Measurements from ENCODE around the gene KDM7A.

KDM7A gene

GRCh38 chr7:140041659-140042385, 135.0 kb downstream of the KDM7A start:
- Histone ChIP-seq H3K79me1 (ENCODE audit: low read length) (no peaks in the 10 kb centered on the region), H4K8ac (ENCODE audit: low read depth, low read length) (no peak overlapping the region), H3K4me1 (ENCODE audit: control insufficient read depth in 1 of 2, insufficient read depth in 2 of 2, low read length in 2 of 2) (no peaks in the 10 kb centered on the region), H3K23ac (ENCODE audit: low read length) (no peak overlapping the region), H3K4me2 (ENCODE audit: low read length) (no peak overlapping the region), H3K9me3 (ENCODE audit: insufficient read depth, low read depth, low read length) (peaks cover under 1% of the 10 kb centered on the region), H3K79me2 (ENCODE audit: control insufficient read depth, insufficient read depth, low read length, poor library complexity) (no peaks in the 10 kb centered on the region), H3K18ac (ENCODE audit: low read length) (no peak overlapping the region), H3K9ac (ENCODE audit: low read length) (no peak overlapping the region), H3K36me3 (ENCODE audit: control insufficient read depth in 1 of 2, insufficient read depth in 2 of 2, low read length in 2 of 2) (no peaks in the 10 kb centered on the region), H4K12ac (ENCODE audit: low read depth, low read length) (no peak overlapping the region), H4K91ac (ENCODE audit: low read depth, low read length) (no peak overlapping the region), H2AK5ac (ENCODE audit: low read length) (no peak overlapping the region), H3K27ac (ENCODE audit: low read depth, low read length) (no peak overlapping the region), H2BK5ac (ENCODE audit: low read depth, low read length, poor library complexity) (no peak overlapping the region), H3K27me3 (ENCODE audit: insufficient read depth, low read length) (no peaks in the 10 kb centered on the region), H3K4ac (ENCODE audit: low read depth, low read length) (no peak overlapping the region), H2BK12ac (ENCODE audit: low read length) (no peak overlapping the region), H3K14ac (ENCODE audit: low read length) (no peak overlapping the region), H2BK120ac (ENCODE audit: insufficient read depth, low read length, poor library complexity) (no peak overlapping the region), H3K4me3 (ENCODE audit: low read depth, low read length) (no peak overlapping the region), H2AFZ (ENCODE audit: insufficient read depth, low read length, poor library complexity) (no peak overlapping the region)
- DNase-seq: no peak
- no CpG with 5 or more reads among the region's 12 CpGs for WGBS (ENCODE audit: extremely low coverage, insufficient coverage, insufficient read length)

GRCh38 chr7:140039896-140040295, 136.9 kb downstream of the KDM7A start:
- no peak overlapping the region for H2AFZ ChIP-seq (ENCODE audit: insufficient read depth, low read length, poor library complexity)
- H3K4ac ChIP-seq (ENCODE audit: low read depth, low read length): no peak overlapping the region
- H2BK5ac ChIP-seq (ENCODE audit: low read depth, low read length, poor library complexity): no peak overlapping the region
- H3K27ac ChIP-seq (ENCODE audit: low read depth, low read length): no peak overlapping the region
- no peak overlapping the region for H3K23ac ChIP-seq (ENCODE audit: low read length)
- no peak overlapping the region for H3K4me3 ChIP-seq (ENCODE audit: low read depth, low read length)
- H4K12ac ChIP-seq (ENCODE audit: low read depth, low read length): no peak overlapping the region
- WGBS (ENCODE audit: extremely low coverage, insufficient coverage, insufficient read length): no CpG with 5 or more reads among the region's 12 CpGs
- no peak overlapping the region for H3K9ac ChIP-seq (ENCODE audit: low read length)
- H3K79me2 ChIP-seq (ENCODE audit: control insufficient read depth, insufficient read depth, low read length, poor library complexity): no peaks in the 10 kb centered on the region
- H3K36me3 ChIP-seq (ENCODE audit: control insufficient read depth in 1 of 2, insufficient read depth in 2 of 2, low read length in 2 of 2): no peaks in the 10 kb centered on the region
- H3K4me2 ChIP-seq (ENCODE audit: low read length): no peak overlapping the region
- no peaks in the 10 kb centered on the region for H3K27me3 ChIP-seq (ENCODE audit: insufficient read depth, low read length)
- H3K14ac ChIP-seq (ENCODE audit: low read length): no peak overlapping the region
- no peak overlapping the region for H3K18ac ChIP-seq (ENCODE audit: low read length)
- peaks cover 1% of the 10 kb centered on the region for H3K9me3 ChIP-seq (ENCODE audit: insufficient read depth, low read depth, low read length)
- no peak for DNase-seq
- H2AK5ac ChIP-seq (ENCODE audit: low read length): no peak overlapping the region
- H2BK120ac ChIP-seq (ENCODE audit: insufficient read depth, low read length, poor library complexity): no peak overlapping the region
- H2BK12ac ChIP-seq (ENCODE audit: low read length): no peak overlapping the region
- no peaks in the 10 kb centered on the region for H3K79me1 ChIP-seq (ENCODE audit: low read length)
- H4K8ac ChIP-seq (ENCODE audit: low read depth, low read length): no peak overlapping the region
- no peaks in the 10 kb centered on the region for H3K4me1 ChIP-seq (ENCODE audit: control insufficient read depth in 1 of 2, insufficient read depth in 2 of 2, low read length in 2 of 2)
- H4K91ac ChIP-seq (ENCODE audit: low read depth, low read length): no peak overlapping the region

DNA sequence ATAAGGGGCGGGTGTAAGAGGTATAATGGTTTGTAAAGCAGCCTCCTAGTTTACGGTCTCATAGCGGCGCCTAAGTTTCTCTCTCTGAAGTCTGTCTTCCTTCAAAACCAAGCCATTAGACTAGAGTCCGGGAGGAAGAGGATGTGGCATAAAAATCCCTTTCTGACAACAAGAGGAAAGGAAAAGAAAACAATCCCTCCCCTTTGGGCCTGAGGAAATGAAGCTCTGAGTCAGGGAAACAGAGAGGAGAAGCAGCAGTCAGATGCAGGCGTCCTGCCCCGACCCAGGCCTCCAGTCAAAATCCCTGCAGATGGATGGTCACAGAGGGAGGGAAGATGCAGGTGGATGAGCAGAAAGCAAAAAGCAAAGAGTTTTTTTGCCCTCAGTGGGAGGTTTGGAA, 137.7 kb downstream of the KDM7A start:
- Histone ChIP-seq H3K9ac (ENCODE audit: low read length) (no peak overlapping the region), H3K9me3 (ENCODE audit: insufficient read depth, low read depth, low read length) (peaks cover 1% of the 10 kb centered on the region), H4K91ac (ENCODE audit: low read depth, low read length) (no peak overlapping the region), H3K18ac (ENCODE audit: low read length) (no peak overlapping the region), H2BK120ac (ENCODE audit: insufficient read depth, low read length, poor library complexity) (no peak overlapping the region), H3K27ac (ENCODE audit: low read depth, low read length) (no peak overlapping the region), H3K27me3 (ENCODE audit: insufficient read depth, low read length) (no peaks in the 10 kb centered on the region), H2BK12ac (ENCODE audit: low read length) (no peak overlapping the region), H3K4ac (ENCODE audit: low read depth, low read length) (no peak overlapping the region), H4K12ac (ENCODE audit: low read depth, low read length) (no peak overlapping the region), H2AK5ac (ENCODE audit: low read length) (no peak overlapping the region), H3K79me1 (ENCODE audit: low read length) (no peaks in the 10 kb centered on the region), H3K79me2 (ENCODE audit: control insufficient read depth, insufficient read depth, low read length, poor library complexity) (no peaks in the 10 kb centered on the region), H3K14ac (ENCODE audit: low read length) (no peak overlapping the region), H2BK5ac (ENCODE audit: low read depth, low read length, poor library complexity) (no peak overlapping the region), H3K4me2 (ENCODE audit: low read length) (no peak overlapping the region), H3K4me1 (ENCODE audit: control insufficient read depth in 1 of 2, insufficient read depth in 2 of 2, low read length in 2 of 2) (no peaks in the 10 kb centered on the region), H3K36me3 (ENCODE audit: control insufficient read depth in 1 of 2, insufficient read depth in 2 of 2, low read length in 2 of 2) (no peaks in the 10 kb centered on the region), H4K8ac (ENCODE audit: low read depth, low read length) (no peak overlapping the region), H3K4me3 (ENCODE audit: low read depth, low read length) (no peak overlapping the region), H3K23ac (ENCODE audit: low read length) (no peak overlapping the region), H2AFZ (ENCODE audit: insufficient read depth, low read length, poor library complexity) (no peak overlapping the region)
- WGBS (ENCODE audit: extremely low coverage, insufficient coverage, insufficient read length): no CpG with 5 or more reads among the region's 7 CpGs
- DNase-seq: no peak

DNA sequence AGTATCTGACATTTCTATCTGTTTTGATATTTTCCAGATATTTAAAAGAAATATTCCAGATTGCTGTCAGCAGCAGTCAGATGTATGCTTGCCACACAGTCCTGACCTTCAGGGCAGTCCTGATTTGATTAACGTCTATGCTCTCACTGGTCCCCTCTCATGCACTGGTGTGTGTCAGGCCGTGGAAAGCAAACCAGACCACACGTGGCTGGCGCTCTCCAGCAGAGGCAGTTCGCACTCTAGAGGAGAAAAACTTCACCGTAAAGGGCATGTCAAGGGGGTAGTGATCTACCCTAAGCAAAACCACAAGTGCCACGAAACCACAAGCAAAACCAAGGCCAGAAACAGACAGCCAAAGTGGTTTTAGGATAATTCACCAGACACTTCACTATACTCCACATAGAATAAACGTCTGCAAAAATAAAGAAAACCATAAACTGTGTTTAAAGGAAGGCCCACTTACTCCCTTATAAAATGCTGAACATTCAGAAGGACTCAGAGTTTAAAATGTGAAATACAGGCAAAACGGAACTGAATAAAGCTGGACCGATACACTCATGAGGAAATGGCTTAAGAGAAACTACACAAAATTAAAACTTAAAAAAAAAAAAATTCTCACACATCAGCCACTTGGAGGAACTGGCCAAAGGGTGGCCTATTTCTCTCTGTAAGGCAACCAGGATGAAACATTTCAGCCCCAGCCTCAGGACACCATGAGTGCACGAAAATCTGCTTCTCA, 140.4 kb downstream of the KDM7A start:
- no peak overlapping the region for H4K91ac ChIP-seq (ENCODE audit: low read depth, low read length)
- no peak overlapping the region for H3K27ac ChIP-seq (ENCODE audit: low read depth, low read length)
- no peaks in the 10 kb centered on the region for H3K4me1 ChIP-seq (ENCODE audit: control insufficient read depth in 1 of 2, insufficient read depth in 2 of 2, low read length in 2 of 2)
- H3K4me3 ChIP-seq (ENCODE audit: low read depth, low read length): no peak overlapping the region
- H2BK120ac ChIP-seq (ENCODE audit: insufficient read depth, low read length, poor library complexity): no peak overlapping the region
- no peak overlapping the region for H3K4ac ChIP-seq (ENCODE audit: low read depth, low read length)
- no peak overlapping the region for H4K8ac ChIP-seq (ENCODE audit: low read depth, low read length)
- no peak overlapping the region for H3K9ac ChIP-seq (ENCODE audit: low read length)
- no peak overlapping the region for H3K14ac ChIP-seq (ENCODE audit: low read length)
- no peaks in the 10 kb centered on the region for H3K27me3 ChIP-seq (ENCODE audit: insufficient read depth, low read length)
- no peaks in the 10 kb centered on the region for H3K36me3 ChIP-seq (ENCODE audit: control insufficient read depth in 1 of 2, insufficient read depth in 2 of 2, low read length in 2 of 2)
- H2BK5ac ChIP-seq (ENCODE audit: low read depth, low read length, poor library complexity): no peak overlapping the region
- H4K12ac ChIP-seq (ENCODE audit: low read depth, low read length): no peak overlapping the region
- H3K79me2 ChIP-seq (ENCODE audit: control insufficient read depth, insufficient read depth, low read length, poor library complexity): no peaks in the 10 kb centered on the region
- no peak overlapping the region for H3K4me2 ChIP-seq (ENCODE audit: low read length)
- no peak overlapping the region for H2BK12ac ChIP-seq (ENCODE audit: low read length)
- no CpG with 5 or more reads among the region's 11 CpGs for WGBS (ENCODE audit: extremely low coverage, insufficient coverage, insufficient read length)
- H3K18ac ChIP-seq (ENCODE audit: low read length): no peak overlapping the region
- no peak overlapping the region for H2AK5ac ChIP-seq (ENCODE audit: low read length)
- H3K23ac ChIP-seq (ENCODE audit: low read length): no peak overlapping the region
- no peak for DNase-seq
- peaks cover 1% of the 10 kb centered on the region for H3K9me3 ChIP-seq (ENCODE audit: insufficient read depth, low read depth, low read length)
- no peak overlapping the region for H2AFZ ChIP-seq (ENCODE audit: insufficient read depth, low read length, poor library complexity)
- no peaks in the 10 kb centered on the region for H3K79me1 ChIP-seq (ENCODE audit: low read length)

Measured in trophoblast cell (in vitro differentiated cells and primary cell).